GM23338 (cell line): ENCODE results near the gene TULP4. TPM values are rescaled to one million over a fixed set of nuclear protein-coding genes. Genes with fewer than 3 reads are reported as not detected.

Experiments used
- ATAC-seq: fragments of 200-7000 bp; cut with Tn5 transposase; 3 replicates; pipeline ENCODE4 v1.9.1; 2020
- DNase-seq: peaks from one replicate; pipeline ENCODE4 v3.0.0-alpha.2; 2015; ENCODE audit warnings: low spot score
- H2AFZ ChIP-seq: fragments of 200-600 bp; sonication (generic); 2 replicates; pipeline ENCODE4 v1.8.0; 2016; ENCODE audit warnings: antibody characterized with exemption, mild to moderate bottlenecking, moderate library complexity
- H3F3A ChIP-seq: fragments of 200-600 bp; sonication (generic); replicated peaks from 2 replicates; pipeline ENCODE4 v1.8.0; 2017; ENCODE audit warnings: antibody characterized with exemption, mixed run types, low read depth
- H3K27ac ChIP-seq: fragments of 200-600 bp; sonication (generic); 2 replicates; pipeline ENCODE4 v1.6.1; 2016; ENCODE audit warnings: low read depth
- H3K27me3 ChIP-seq: fragments of 200-600 bp; sonication (generic); 2 replicates; pipeline ENCODE4 v1.8.0; 2016; ENCODE audit warnings: mild to moderate bottlenecking, mixed run types, moderate library complexity; ENCODE audit not compliant: insufficient read depth
- H3K36me3 ChIP-seq: fragments of 200-600 bp; sonication (generic); 2 replicates; pipeline ENCODE4 v1.8.0; 2016; ENCODE audit warnings: mild to moderate bottlenecking; ENCODE audit not compliant: insufficient read depth
- H3K4me1 ChIP-seq: fragments of 200-600 bp; sonication (generic); 2 replicates; pipeline ENCODE4 v1.8.0; 2016; ENCODE audit warnings: mild to moderate bottlenecking, moderate library complexity; ENCODE audit not compliant: insufficient read depth
- H3K4me2 ChIP-seq: fragments of 200-600 bp; sonication (generic); 2 replicates; pipeline ENCODE4 v1.7.1; 2017; ENCODE audit warnings: mixed run types
- H3K4me3 ChIP-seq: fragments of 200-600 bp; sonication (generic); 2 replicates; pipeline ENCODE4 v1.6.1; 2016; ENCODE audit warnings: mixed run types
- H3K79me2 ChIP-seq: fragments of 200-600 bp; sonication (generic); replicated peaks from 2 replicates; pipeline ENCODE4 v1.8.0; 2017; ENCODE audit warnings: mild to moderate bottlenecking; ENCODE audit not compliant: insufficient read depth
- H3K9me2 ChIP-seq: fragments of 200-600 bp; sonication (generic); 2 replicates; pipeline ENCODE4 v1.8.0; 2017; ENCODE audit not compliant: insufficient read depth
- H4K20me1 ChIP-seq: fragments of 200-600 bp; sonication (generic); replicated peaks from 2 replicates; pipeline ENCODE4 v1.8.0; 2017; ENCODE audit warnings: mild to moderate bottlenecking; ENCODE audit not compliant: insufficient read depth
- H3K27ac Mint-ChIP-seq: 2 replicates; pipeline ENCODE4 v1.8.0; 2020; ENCODE audit warnings: inconsistent platforms, mild to moderate bottlenecking, moderate library complexity, mixed read lengths
- H3K27me3 Mint-ChIP-seq: 3 replicates; pipeline ENCODE4 v1.8.0; 2022; ENCODE audit warnings: low read depth, mild to moderate bottlenecking, moderate library complexity, mixed read lengths, inconsistent platforms; ENCODE audit not compliant: insufficient read depth, poor library complexity
- H3K36me3 Mint-ChIP-seq: 3 replicates; pipeline ENCODE4 v1.8.0; 2021; ENCODE audit warnings: low read depth, mild to moderate bottlenecking, inconsistent platforms, moderate library complexity, mixed read lengths
- H3K4me1 Mint-ChIP-seq: 3 replicates; pipeline ENCODE4 v1.8.0; 2020; ENCODE audit warnings: mild to moderate bottlenecking, inconsistent platforms, mixed read lengths
- H3K4me3 Mint-ChIP-seq: 3 replicates; pipeline ENCODE4 v1.8.0; 2021; ENCODE audit warnings: moderate library complexity, mild to moderate bottlenecking, inconsistent platforms, mixed read lengths
- H3K9me3 Mint-ChIP-seq: 3 replicates; pipeline ENCODE4 v1.8.0; 2020; ENCODE audit warnings: moderate library complexity, mild to moderate bottlenecking, inconsistent platforms, mixed read lengths
- CREB1 ChIP-seq: fragments of 250-450 bp; sonication (Bioruptor Pico); IDR thresholded peaks from 2 replicates; pipeline ENCODE4 v1.5.0; 2020; ENCODE audit warnings: low read depth, mild to moderate bottlenecking, moderate library complexity
- CTCF ChIP-seq, 2 experiments: fragments of 200-600 bp in 1 of 2; sonication (generic) in 1 of 2; conservative IDR thresholded peaks; 2 replicates each; pipeline versions ENCODE4 v1.5.1 to v1.6.1; 2016 to 2017; ENCODE audit warnings: antibody characterized with exemption in 2 of 2, low read depth in 2 of 2, mild to moderate bottlenecking in 2 of 2, moderate library complexity in 1 of 2
- ETS1 ChIP-seq: IDR thresholded peaks from 2 replicates; pipeline ENCODE4 v1.6.1; 2016; ENCODE audit warnings: antibody characterized with exemption
- EZH2phosphoT487 ChIP-seq: fragments of 200-600 bp; sonication (generic); IDR thresholded peaks from one replicate; pipeline ENCODE4 v1.8.1; 2018; ENCODE audit warnings: antibody characterized with exemption; ENCODE audit not compliant: unreplicated experiment
- JUNB ChIP-seq: IDR thresholded peaks from one replicate; pipeline ENCODE4 v1.6.1; 2016; ENCODE audit warnings: antibody characterized with exemption; ENCODE audit not compliant: unreplicated experiment
- NANOG ChIP-seq: IDR thresholded peaks from 2 replicates; pipeline ENCODE4 v1.6.1; 2016; ENCODE audit warnings: antibody characterized with exemption, borderline replicate concordance
- POLR2AphosphoS5 ChIP-seq: IDR thresholded peaks from 2 replicates; pipeline ENCODE4 v1.6.1; 2016; ENCODE audit warnings: antibody characterized with exemption, low read depth
- REST ChIP-seq: IDR thresholded peaks from one replicate; pipeline ENCODE4 v1.6.1; 2018; ENCODE audit warnings: antibody characterized with exemption; ENCODE audit not compliant: unreplicated experiment
- ZNF114 ChIP-seq: fragments of 250-450 bp; sonication (Bioruptor Pico); IDR thresholded peaks from 2 replicates; pipeline ENCODE4 v1.5.0; 2020; ENCODE audit warnings: mild to moderate bottlenecking, moderate library complexity
- ZNF331 ChIP-seq: fragments of 250-450 bp; sonication (Bioruptor Pico); IDR thresholded peaks from 2 replicates; pipeline ENCODE4 v1.5.0; 2020; ENCODE audit warnings: low read depth, mild to moderate bottlenecking, moderate library complexity
- polyA plus RNA-seq: library from polyadenylated mRNA; unstranded; fragments of >200 nt; fragmentation: Nextera tagmentation; extraction: Ambion mirVana; gene quantifications from 2 replicates; pipeline ENCODE4 v1.2.1, GENCODE V29; 2016
- total RNA-seq: library from RNA; depleted of rRNA; stranded (reverse); fragments of >200 nt; shearing (Covaris generic); gene quantifications from 2 replicates; pipeline ENCODE4 v1.2.3, GENCODE V29; 2014

TULP4 gene
- total and polyA plus RNA-seq, 2 experiments from 2014 or later = 31.2 to 50.2 TPM

- Histone ChIP-seq H3K27me3 (no peaks in the 10 kb centered on the region), H3K36me3 (no peaks in the 10 kb centered on the region), H3K79me2 (peaks cover 40% of the 10 kb centered on the region), H4K20me1 (peaks cover 23% of the 10 kb centered on the region), H3K4me2 (peak overlapping the region; percentile 88), H3K4me1 (peaks cover 11% of the 10 kb centered on the region), H3F3A (peaks cover 8% of the 10 kb centered on the region; the same call in 1 of the 2 replicates), H3K27ac (no peak overlapping the region), H3K9me2 (no peaks in the 10 kb centered on the region), H2AFZ (peak overlapping the region; percentile 100), H3K4me3 (peak overlapping the region; percentile 65)
- ATAC-seq (no peak; the same call in 2 of the 3 replicates), DNase-seq (no peak)
- Mint-ChIP-seq H3K4me3 (peak overlapping the region; percentile 95), H3K27ac (no peak overlapping the region), H3K9me3 (no peaks in the 10 kb centered on the region), H3K36me3 (peaks cover 2% of the 10 kb centered on the region; the same call in 2 of the 3 replicates), H3K27me3 (peaks cover 11% of the 10 kb centered on the region), H3K4me1 (peaks cover 20% of the 10 kb centered on the region)
- no peak for TF ChIP-seq NANOG
- TF ChIP-seq ZNF114 (CRISPR knock-in tag) = no peak
- no peak for TF ChIP-seq ZNF331
- no peak for TF ChIP-seq CTCF (conservative IDR thresholded peaks at IDR 0.05; ENCODE audit: low read depth in 2 of 2)
- no peak for TF ChIP-seq REST
- no peak for TF ChIP-seq EZH2phosphoT487
Measured at GRCh38 chr6:158559338-158559894, 247.2 kb downstream of the TULP4 start.

GRCh38 chr6:158559895-158560835 lies 247.9 kb downstream of the TULP4 start, which contains the start of gene TMEM181:
Gene TMEM181 (plus strand): TSS chr6:158560091. CDS start chr6:158560225, 134 bp downstream.
- peaks cover 23% of the 10 kb centered on the region for H4K20me1 ChIP-seq
- H3K36me3 ChIP-seq = no peaks in the 10 kb centered on the region
- Mint-ChIP-seq H3K4me1 (peaks cover 25% of the 10 kb centered on the region), H3K9me3 (no peaks in the 10 kb centered on the region), H3K27me3 (peaks cover 11% of the 10 kb centered on the region), H3K4me3 (peak within 1 kb of the TSS; percentile 95), H3K36me3 (peaks cover 2% of the 10 kb centered on the region; the same call in 2 of the 3 replicates), H3K27ac (peak within 1 kb of the TSS; percentile 63; the same call in 1 of the 2 replicates)
- ATAC-seq = peak; percentile 79
- peak within 1 kb of the TSS; percentile 100 for H2AFZ ChIP-seq
- peaks cover 8% of the 10 kb centered on the region; the same call in 1 of the 2 replicates for H3F3A ChIP-seq
- no peak within 1 kb of the TSS for H3K27ac ChIP-seq
- peak within 1 kb of the TSS; percentile 65 for H3K4me3 ChIP-seq
- H3K4me1 ChIP-seq = peaks cover 11% of the 10 kb centered on the region
- H3K9me2 ChIP-seq = no peaks in the 10 kb centered on the region
- H3K4me2 ChIP-seq = peak within 1 kb of the TSS; percentile 88
- H3K79me2 ChIP-seq = peaks cover 47% of the 10 kb centered on the region
- H3K27me3 ChIP-seq = no peaks in the 10 kb centered on the region
- DNase-seq = peak; percentile 88
- TF ChIP-seq NANOG (no peak), POLR2AphosphoS5 (peak; percentile 70), ETS1 (peak; percentile 45; the same call in 1 of the 2 replicates), CTCF (conservative IDR thresholded peaks at IDR 0.05; ENCODE audit: low read depth in 2 of 2) (no peak), JUNB (no peak), CREB1 (CRISPR knock-in tag) (peak; percentile 96)
